ENCODE data around the gene SMPD3.

- TF ChIP-seq CTCF (conservative IDR thresholded peaks at IDR 0.05; ENCODE audit: low read depth, low read length), result no peak
- TF ChIP-seq CHD1 (IDR thresholded peaks at IDR 0.05; ENCODE audit: low read depth, low read length), result no peak
- TF ChIP-seq MXI1 (IDR thresholded peaks at IDR 0.05; ENCODE audit: borderline replicate concordance, low read depth, low read length), result no peak
- TF ChIP-seq POLR2A (IDR thresholded peaks at IDR 0.05; ENCODE audit: low read depth, low read length), result no peak
- no peak for TF ChIP-seq FOS (IDR thresholded peaks at IDR 0.05; ENCODE audit: low read depth, low read length)
- TF ChIP-seq USF2 (IDR thresholded peaks at IDR 0.05; ENCODE audit: low read depth, low read length), result no peak
- no peak for TF ChIP-seq RFX5 (IDR thresholded peaks at IDR 0.05; ENCODE audit: low read depth, low read length)
- TF ChIP-seq MAZ (IDR thresholded peaks at IDR 0.05; ENCODE audit: borderline replicate concordance, low read depth, low read length), result no peak
- no peak for TF ChIP-seq SMC3 (IDR thresholded peaks at IDR 0.05; ENCODE audit: low read depth, low read length)
- no peak for TF ChIP-seq RAD21 (IDR thresholded peaks at IDR 0.05; ENCODE audit: low read length)
- TF ChIP-seq BHLHE40 (IDR thresholded peaks at IDR 0.05; ENCODE audit: low read depth, low read length), result no peak
- no peak for TF ChIP-seq MAFK (IDR thresholded peaks at IDR 0.05; ENCODE audit: low read depth, low read length)
- TF ChIP-seq ELK1 (IDR thresholded peaks at IDR 0.05; ENCODE audit: borderline replicate concordance, low read depth, low read length), result no peak
- TF ChIP-seq CEBPB (IDR thresholded peaks at IDR 0.05; ENCODE audit: low read depth, low read length), result no peak
Measured at GRCh38 chr16:68420366-68420942, 27.9 kb downstream of the SMPD3 start.

All from IMR-90 (cell line).